Epithelial cell of esophagus (primary cell): ENCODE measurements around the gene ALOX15.

ENCODE experiments used
- DNase-seq: peaks from one replicate; pipeline ENCODE4 v3.0.0; 2010; ENCODE audit warnings: low read depth
- H3K4me3 ChIP-seq: 2 replicates; pipeline ENCODE4 v1.5.1; 2011; ENCODE audit warnings: mild to moderate bottlenecking, low read length, control low read depth
- CTCF ChIP-seq: IDR thresholded peaks from 2 replicates; pipeline ENCODE4 v1.5.1; 2011; ENCODE audit warnings: low read depth, mild to moderate bottlenecking, low read length, control low read depth, inconsistent platforms; ENCODE audit not compliant: insufficient read depth; ENCODE audit errors: missing control alignments

The ALOX15 gene

GRCh38 chr17:4583206-4583605 lies 58.3 kb downstream of the ALOX15 start:
- no peak for DNase-seq
- H3K4me3 ChIP-seq: no peak overlapping the region
- no peak for TF ChIP-seq CTCF

GRCh38 chr17:4582691-4583090 lies 58.8 kb downstream of the ALOX15 start:
- no peak for TF ChIP-seq CTCF
- DNase-seq: no peak
- H3K4me3 ChIP-seq: no peak overlapping the region

- TF ChIP-seq CTCF: no peak
- H3K4me3 ChIP-seq: no peak overlapping the region
- no peak for DNase-seq
Measured at GRCh38 chr17:4582101-4582501, 59.4 kb downstream of the ALOX15 start.
